Left lobe of liver (tissue), 2 donors: ENCODE data around the gene DDAH1. TPM values are rescaled to one million over a fixed set of nuclear protein-coding genes. Genes with fewer than 3 reads are reported as not detected.
"Not testable (repeated sequence)": the region's sequence is repeated elsewhere in the genome, so short reads cannot be mapped to it uniquely, and the experiment has no call there.

ENCODE experiments used
- ATAC-seq: fragments of 200-7000 bp; cut with Tn5 transposase; one replicate; pipeline ENCODE4 v1.9.1; 2020; ENCODE audit warnings: mild to moderate bottlenecking, moderate library complexity
- DNase-seq: peaks from one replicate; pipeline ENCODE4 v3.0.0-alpha.2; 2020; ENCODE audit warnings: low spot score
- total RNA-seq: library from RNA; stranded (reverse); gene quantifications from one replicate; pipeline ENCODE4 v1.2.1, GENCODE V29; 2021
- donor health status: DM: no; HTN: no; CAD: no; lungs with moderate emphysema.
- donor health status: DM: no; HTN: yes; CAD: no.

DDAH1 gene
- total RNA-seq, 1 donor from 2014 or later = 70.6 TPM

DNA sequence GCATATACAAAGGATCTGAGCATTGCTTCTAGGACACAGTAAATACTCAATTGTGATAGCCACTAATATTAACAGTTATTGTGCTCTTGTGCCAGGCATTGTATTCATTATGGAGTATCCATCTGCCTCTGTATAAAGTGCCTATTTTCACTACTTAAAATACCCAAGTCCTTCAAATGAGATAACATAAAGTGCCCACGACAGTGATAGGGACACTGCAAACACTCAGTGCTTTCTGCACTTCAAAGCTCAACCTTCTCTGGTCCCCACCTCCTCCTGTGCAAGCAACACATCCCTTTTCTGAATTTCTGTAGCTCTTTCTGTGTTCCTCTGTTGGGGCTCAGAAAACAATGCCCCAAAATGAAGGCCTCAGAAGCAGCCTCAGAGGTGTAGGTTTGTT lies 6.6 kb upstream of the DDAH1 start:
- ATAC-seq (no peak), DNase-seq (no peak)

DNA sequence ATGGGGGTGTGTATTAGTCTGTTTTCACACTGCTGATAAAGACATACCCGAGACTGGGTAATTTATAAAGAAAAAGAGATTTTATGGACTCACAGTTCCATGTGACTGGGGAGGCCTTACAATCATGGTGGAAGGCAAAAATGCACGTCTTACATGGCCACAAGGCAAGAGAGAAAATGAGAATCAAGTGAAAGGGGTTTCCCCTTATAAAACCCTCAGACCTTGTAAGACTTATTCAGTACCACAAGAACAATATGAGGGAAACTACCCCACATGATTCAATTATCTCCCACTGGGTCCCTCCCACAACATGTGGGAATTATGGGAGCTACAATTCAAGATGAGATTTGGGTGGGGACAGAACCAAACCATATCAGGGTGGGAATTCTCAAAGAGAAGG lies 5.2 kb upstream of the DDAH1 start:
- DNase-seq, ATAC-seq: not testable (repeated sequence)

DNA sequence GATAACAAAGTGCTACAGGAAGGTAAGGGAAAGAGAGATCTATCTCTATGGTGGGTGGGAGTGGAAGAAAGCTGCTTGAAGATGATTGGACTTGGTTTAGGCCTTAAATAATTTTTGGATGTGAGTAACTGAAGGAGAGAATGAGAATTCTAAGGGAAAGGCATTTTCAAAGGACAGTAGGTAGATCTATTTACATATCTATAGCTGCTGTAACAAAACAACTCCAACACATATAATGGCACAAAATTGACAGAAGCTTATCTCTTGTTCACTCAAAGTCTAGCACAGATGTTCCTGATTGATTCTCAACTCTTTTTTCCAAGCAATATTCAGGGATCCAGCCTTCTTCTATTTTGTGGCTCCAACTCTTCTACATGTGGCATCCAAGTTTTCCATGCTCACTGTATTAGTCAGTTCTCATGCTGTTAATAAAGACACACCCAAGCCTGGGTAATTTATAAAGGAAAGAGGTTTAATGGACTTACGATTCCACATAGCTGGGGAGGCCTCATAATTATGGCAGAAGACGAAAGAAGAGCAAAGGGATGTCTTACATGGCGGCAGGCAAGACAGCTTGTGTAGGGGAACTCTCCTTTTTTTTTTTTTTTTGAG lies 3.1 kb upstream of the DDAH1 start:
- no peak for DNase-seq
- no peak for ATAC-seq

DNA sequence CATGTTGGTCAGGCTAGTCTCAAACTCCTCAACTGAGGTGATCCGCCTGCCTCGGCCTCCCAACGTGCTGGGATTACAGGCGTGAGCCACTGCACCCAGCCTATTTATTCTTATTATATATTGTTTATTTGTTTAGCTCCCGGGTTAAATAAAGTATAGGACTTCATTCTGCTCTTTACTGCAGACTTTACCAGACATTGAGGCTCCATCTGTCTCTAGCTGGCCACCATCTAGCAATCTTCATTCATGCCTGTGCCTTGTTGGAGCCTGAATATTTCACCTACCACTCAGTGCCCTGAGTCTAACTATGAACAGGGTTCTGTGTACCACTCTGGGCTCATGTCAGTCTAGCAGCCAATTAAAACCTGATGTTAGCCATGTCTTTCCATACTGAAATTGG lies 2.1 kb upstream of the DDAH1 start:
- DNase-seq (no peak), ATAC-seq (no peak)

DNA sequence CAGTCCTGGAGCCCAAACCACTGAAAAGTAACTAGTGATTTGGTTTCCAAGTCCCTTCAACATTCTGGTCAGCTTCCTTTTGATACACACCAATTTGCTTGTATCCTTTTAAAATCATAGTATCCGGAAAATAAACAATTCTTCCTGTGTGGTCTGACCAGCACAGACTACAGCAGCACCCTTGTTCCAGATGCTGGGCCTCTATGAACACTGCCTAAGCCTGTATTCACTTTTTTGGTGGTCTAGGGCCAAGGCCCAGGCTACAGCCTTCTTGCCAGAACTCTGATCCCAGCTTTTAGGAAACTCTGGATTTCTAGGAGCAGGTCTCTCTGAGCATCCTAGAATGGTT lies 801 bp upstream of the DDAH1 start:
- DNase-seq (no peak), ATAC-seq (no peak)

DNA sequence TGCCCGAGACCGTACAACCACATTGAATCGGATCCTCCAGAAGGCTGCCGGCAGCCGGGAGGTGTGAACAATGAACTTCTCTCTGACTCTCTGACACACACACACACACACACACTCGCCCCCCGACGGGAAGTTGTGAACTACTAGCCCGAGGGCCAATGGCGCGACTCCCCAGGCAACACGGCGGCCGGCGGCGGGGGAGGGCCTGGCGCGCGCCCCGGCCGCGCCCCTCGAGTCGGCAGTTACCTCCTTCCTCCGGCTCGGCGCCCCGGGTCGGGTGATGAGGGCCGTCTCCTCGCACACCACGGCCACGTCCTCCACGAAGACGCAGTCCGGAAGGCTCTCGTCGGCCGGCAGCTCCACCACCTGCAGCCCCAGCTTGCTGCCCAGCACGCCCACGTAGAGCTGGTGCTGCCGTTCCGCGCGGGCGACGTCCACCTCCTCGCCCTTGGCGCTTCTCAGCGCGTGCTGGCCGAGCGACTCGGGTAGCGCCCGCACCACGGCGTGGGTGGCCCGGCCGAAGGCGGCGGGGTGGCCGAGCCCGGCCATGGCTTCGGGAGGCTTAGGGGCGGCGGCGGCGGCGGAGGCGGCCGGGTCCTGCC lies 361 bp downstream of the DDAH1 start:
- peak; percentile 78 for ATAC-seq
- peak; percentile 85 for DNase-seq

DNA sequence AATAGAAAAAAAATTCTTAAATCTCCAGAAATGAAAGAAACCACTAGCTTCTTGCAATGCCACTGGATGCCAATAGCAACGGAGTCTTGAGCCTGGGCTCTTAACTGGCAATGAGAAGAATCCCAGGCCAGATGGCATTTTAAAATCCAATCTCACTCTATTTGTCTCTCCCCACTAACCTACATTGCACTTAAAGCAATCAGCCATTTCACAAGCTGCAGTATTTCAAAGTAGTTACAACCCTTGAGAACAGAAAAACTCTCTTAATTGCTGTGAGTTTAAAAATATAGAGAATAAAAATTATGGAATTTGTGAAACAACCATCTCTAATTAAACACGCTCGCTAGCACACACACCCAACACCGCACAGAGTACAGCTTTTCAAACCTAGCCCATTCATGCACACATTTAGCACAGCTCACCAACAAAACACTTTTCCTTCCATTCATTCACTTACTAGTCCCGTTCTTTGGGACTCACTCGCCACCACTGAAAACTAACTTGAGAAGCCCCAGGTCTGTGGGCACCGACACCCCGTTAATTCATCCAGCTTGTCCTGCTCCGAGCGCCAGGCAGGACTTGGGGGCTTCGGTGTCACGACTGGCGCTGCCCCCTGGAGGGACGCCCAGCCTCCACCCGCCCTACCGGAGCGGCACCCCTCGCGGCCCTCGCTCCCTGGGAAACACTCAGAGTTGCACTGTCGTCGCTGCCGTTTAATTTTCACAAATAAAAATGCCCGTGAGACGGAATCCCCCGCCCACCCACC lies 1.0 kb downstream of the DDAH1 start:
- ATAC-seq (peak; percentile 8), DNase-seq (no peak)

DNA sequence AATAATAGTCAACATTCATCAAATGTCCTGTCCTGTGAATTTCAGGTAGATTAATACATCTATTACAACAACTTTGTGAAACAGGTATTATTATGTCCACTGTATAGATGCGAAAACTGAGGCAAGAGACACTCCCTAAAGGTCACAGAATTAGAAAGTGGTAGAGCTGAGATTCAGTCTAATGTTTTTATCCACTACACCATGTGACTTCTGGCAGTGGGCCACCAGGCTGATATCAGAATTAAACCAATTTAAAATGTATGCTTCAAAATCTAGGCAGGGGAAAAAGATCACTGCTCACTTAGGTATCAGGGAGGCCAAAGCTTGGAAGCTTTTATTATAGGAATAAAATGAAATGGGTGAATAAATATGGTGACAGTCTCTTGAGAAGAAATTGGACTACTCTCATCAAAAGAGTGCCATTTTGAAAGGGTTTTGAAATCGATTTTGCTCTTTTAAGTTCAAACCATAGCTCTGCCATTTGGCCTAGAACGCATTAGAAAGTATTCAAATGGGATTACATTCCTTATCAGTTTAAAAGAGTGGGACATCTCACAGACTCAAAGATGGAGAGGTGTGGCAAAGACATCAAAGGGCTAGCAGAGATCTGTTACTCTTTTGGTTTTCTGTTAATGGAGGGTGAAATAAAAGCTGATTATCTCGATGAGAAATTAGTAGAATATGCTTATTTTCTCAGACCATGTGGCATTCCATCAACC lies 1.9 kb downstream of the DDAH1 start:
- DNase-seq (no peak), ATAC-seq (no peak)

DNA sequence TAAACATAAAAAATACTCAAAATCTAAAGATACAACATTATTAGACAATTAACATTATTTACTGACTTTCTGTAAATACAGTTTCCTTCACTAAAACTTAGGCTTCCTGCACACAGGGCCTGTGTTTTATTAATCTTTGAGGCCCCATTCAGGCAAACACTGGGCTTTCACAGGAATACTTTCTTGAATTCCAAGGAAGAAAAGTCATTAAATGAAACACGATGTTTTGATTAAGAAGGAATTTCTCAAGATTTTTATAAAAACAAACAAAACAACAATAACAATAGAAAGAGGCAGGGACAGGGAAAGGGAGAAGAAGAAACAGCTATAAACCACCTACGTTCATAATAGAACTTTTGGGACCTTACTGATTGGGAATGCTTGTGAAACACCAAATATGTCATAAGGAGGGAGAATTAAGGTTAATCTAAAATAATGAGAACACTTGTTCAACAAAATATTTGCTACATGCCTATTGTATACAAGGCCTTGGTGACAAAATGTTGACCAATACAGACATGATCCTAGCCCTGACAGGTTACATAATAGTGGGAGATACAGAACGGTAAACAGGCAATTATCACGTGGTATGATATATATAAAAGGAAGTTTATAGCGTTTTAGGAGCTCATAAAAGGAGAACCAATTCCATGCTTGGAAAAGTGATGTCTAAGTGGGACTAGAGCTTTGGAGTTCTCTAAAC lies 3.6 kb downstream of the DDAH1 start:
- ATAC-seq = no peak
- no peak for DNase-seq

DNA sequence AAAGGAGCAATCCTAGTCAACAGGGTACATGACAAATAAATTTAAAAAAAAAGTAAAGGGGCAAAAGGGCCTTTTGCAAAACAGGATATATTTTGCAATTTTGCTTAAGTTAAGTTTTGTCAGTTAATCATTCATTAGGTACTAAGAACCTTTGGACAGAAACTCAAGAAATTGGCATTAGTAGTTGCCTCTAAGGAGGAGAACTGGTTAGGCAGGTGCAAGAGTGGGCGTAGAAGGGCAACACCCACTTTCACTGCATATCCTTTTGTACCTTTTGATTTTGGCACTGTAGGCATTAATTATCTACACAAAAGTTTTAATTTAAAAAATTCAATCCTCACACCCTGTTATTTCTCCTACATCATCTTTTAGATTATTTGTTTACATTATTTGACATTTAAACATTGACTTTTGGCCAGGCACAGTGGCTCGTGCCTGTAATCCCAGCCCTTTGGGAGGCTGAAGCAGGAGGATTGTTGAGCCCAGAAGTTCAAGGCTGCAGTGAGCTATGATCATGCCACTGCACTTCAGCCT lies 4.3 kb downstream of the DDAH1 start:
- ATAC-seq = peak; percentile 44
- peak; percentile 56 for DNase-seq

DNA sequence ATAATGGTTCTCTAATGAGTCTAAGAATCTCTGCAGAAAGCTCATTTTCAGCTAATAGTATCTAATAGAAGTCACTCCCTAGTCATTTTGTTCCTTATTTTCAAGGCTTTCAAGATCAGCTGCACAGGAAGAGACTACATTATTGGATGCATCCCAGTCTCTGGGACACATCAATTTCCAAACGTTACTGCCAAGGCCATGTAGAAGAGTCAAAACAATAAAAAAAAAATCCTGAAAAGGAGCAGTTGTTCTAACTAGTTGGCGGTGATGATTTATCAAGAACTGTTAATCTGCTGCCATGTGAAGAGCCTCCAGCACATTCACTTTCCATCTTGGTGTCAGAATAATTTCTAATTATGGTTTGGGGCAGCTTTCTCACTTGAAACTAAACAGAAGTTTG lies 5.7 kb downstream of the DDAH1 start:
- DNase-seq (no peak), ATAC-seq (peak; percentile 13)

DNA sequence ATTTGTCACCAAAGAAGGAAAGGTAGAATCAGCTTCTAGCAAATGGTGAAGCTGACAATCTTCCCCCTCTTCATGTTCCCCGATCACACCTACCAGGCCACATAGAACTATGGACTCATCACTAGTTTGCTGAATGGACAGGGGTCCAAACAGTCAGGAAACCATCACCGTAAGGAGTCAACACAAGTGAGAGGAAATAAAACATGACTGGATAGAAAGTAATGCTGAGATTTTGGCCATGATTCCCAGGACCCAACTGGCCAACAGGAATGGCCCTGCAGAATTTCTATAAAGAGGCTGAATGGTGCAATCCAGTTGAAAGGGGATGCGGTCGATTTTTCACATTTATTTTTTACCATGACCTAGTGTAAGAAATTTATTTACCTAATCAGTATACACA lies 10.7 kb downstream of the DDAH1 start:
- DNase-seq (no peak), ATAC-seq (no peak)

DNA sequence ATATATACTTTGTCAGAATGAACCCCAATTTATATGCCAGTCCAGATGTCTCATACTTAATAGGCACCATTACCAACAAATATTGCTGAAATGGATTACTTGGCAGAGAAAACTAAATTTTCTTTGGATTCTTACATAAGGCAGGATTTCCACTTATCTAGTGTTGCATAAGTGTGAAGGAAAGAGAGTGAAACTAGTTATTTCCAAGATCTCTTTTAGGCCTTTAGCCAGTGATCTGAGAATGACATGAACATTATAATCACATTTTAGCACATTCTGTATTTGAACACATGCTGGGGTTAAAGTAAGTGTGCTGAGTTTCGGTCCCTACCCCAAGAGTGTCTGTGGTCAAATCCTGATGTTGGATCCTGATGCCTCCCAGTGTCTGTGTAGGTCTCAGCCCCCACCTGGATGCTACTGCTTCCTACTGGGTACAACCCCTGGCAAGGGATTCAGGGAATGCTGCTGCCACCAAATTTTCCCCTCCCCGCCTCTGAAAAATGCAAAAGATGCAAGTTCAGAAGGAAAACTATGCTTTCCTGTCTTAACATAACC lies 11.2 kb downstream of the DDAH1 start:
- ATAC-seq = peak; percentile 43

DNA sequence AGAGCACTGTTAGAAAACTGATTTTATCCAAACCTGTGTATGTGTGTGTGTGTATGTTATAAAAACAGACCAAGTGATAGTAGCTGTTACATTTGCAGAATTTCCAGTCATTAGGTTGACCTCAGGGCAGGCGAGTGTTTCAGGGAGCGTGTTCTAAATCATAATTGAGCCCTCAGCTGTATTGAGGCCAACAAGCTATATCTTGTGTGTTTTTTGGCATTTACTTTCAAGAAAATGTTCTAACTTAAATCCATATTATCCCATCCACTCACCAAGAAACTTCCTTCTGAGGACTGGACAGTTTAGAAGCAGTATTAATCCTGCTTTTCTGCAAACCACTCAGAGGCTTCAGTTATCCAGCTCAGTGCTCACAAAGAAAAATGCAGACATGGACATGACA lies 12.0 kb downstream of the DDAH1 start:
- ATAC-seq = peak; percentile 48

More for the DNA sequence above, 11.2 kb downstream of the DDAH1 start:
- no peak for DNase-seq

DNA sequence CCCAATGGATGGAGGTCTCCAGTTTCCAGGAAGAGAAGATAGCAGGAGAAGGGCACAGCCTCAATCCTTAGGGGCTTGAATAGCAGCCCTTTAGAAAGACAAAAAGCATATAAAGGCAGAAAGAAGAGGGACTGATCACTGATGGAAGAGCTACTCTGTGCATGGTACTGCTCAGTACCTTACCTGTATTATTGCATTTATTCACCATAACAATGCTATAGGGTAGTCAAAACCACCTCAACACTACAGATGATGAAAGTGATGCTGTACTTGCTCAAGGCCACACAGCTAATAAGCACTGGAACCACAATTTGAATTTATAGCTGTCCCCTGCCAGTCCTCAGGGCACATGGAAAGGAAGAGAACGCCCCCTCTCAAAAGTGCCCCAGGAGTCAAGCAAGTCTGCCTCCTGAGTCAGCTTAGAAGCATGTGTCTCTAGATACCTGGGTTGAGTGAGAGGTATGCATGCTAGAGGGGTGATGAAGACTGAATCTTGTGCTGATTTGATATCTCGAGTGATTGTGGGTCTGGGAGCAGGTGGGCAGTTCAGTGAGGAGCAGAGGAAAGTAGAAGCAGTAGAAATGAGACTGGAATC lies 13.6 kb downstream of the DDAH1 start:
- ATAC-seq (no peak), DNase-seq (no peak)

More for the DNA sequence above, 12.0 kb downstream of the DDAH1 start:
- DNase-seq = no peak

DNA sequence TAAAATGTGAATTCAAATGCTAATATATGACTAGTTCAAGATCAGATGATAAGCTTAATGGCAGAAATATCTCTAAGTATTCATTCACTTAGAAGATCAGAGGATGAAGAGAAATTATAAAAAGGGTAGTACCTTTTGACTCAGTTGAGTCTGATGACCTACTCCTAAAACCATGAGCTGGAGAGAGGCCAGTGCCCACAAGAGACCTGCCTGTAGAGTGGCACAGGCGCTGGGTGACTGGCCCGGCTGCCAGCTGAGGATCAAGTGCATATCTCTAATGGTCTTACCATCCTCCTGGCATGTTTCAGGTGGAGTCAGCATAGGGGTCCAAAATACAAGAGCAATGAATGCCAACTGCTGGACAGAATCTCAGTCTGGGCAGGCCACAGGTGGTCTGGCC lies 14.1 kb downstream of the DDAH1 start:
- DNase-seq (no peak), ATAC-seq (no peak)

DNA sequence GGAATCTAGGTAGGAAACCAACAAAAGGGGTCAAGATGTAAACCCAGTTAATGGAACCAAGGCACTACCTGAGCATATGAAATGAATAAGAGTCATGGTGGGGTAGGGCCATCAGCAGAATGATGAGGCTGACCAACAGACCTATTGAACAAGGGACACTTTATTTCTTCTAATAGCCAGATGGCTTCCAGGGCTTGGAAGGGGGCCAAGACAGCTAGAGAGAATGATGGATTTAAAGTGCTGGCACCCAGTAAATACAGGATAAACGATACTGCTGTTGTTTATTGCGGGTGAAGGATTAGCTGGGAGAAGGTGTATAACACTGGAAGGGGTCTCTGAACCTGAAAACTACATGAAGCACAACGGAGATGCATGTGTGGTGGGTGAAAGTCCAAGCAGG lies 15.6 kb downstream of the DDAH1 start:
- ATAC-seq (no peak), DNase-seq (no peak)

DNA sequence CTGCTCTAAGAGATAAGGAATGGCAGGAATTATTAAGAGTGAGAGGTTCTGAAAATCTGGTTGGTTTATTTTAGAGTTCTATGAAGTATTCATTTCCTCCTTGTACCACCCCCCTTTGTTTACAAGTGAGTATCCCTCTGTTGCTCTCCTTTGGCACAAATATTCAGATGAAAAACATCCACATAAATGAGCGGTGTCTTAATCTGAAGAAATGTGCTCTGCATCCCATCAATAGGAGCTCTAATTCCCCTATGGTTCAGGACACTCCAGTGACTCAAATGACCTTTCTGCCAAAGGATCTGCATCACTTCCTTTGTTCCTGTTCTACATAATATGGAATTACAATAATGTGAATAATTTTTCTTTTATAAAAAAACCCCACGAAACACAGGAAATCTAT lies 16.6 kb downstream of the DDAH1 start:
- ATAC-seq (no peak), DNase-seq (no peak)

DNA sequence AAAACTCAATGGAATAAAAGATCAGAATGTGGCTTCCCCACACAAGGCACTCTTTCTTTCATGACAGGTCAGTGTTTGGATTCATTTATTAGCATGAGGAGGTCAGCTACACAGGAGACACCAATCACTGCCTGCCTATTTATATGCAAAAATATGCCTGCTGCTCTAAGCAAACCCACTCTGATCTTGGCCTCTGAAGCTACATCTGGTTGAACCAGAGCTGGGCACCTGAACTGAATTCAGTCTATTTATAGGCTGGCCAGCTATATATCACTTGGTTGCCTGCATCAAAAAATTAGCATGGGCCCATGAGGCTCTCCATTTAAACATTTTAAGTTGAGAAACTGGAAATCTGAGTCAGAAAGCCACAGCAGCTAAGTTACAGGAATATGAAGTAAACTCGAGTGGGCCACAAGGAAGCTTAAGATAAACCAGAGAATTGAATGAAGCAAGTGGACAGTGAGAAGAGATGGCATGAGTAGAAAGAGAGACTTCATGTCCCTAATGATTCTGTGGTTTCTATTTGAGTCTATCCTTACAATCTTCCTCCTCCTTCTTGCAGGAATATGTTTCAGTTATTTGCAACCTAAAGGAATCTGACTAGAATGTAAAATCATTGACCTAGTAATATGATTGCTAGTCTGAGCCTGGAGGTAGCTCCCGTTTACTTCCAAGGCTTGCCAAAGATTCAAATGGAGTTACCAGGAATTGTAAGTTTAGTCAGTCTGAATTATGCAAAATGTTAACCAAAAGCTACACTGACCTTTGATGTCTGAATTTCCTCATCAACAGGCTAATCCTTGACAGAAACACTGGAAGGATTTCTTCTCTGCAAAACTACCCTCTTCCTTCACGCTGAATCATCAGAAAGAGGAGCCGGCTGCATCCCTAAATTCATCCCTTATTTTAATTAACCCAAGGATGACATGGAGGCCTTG lies 17.7 kb downstream of the DDAH1 start:
- DNase-seq (no peak), ATAC-seq (peak; percentile 80)
